GM19324 (cell line): ENCODE measurements around the gene HELZ.
"Not testable (repeated sequence)": the region's sequence is repeated elsewhere in the genome, so short reads cannot be mapped to it uniquely, and the experiment has no call there.

Experiments used
- ATAC-seq: cut with Tn5 transposase; IDR thresholded peaks from one replicate; pipeline ENCODE4 v1.9.1; 2021; ENCODE audit warnings: mild to moderate bottlenecking, moderate library complexity; ENCODE audit not compliant: unreplicated experiment, low FRiP score

The HELZ gene

GRCh38 chr17:67245073-67245693 lies at the start of gene HELZ:
Gene HELZ, minus strand, starts transcription at chr17:67245196. Its CDS starts 26,392 bp downstream, at chr17:67218804.
- ATAC-seq: no peak

GRCh38 chr17:67293251-67294203 lies 48.5 kb upstream of the HELZ start:
- peak; percentile 66 for ATAC-seq

GRCh38 chr17:67290711-67291291 lies 45.8 kb upstream of the HELZ start:
- ATAC-seq: no peak

GRCh38 chr17:67290244-67290643 lies 45.2 kb upstream of the HELZ start:
- no peak for ATAC-seq

GRCh38 chr17:67289181-67289876 lies 44.3 kb upstream of the HELZ start:
- ATAC-seq: no peak

GRCh38 chr17:67286826-67287225 lies 41.8 kb upstream of the HELZ start:
- not testable (repeated sequence) for ATAC-seq

- no peak for ATAC-seq
Observed at GRCh38 chr17:67285360-67285759, 40.4 kb upstream of the HELZ start.

- no peak for ATAC-seq
Observed at GRCh38 chr17:67283731-67284516, 38.9 kb upstream of the HELZ start.

GRCh38 chr17:67281743-67282142 lies 36.7 kb upstream of the HELZ start:
- ATAC-seq: no peak

- no peak for ATAC-seq
Observed at GRCh38 chr17:67281053-67281452, 36.1 kb upstream of the HELZ start.

- ATAC-seq: no peak
Observed at GRCh38 chr17:67280279-67280678, 35.3 kb upstream of the HELZ start.

- ATAC-seq: no peak
Observed at GRCh38 chr17:67279115-67279514, 34.1 kb upstream of the HELZ start.

- ATAC-seq: no peak
Observed at GRCh38 chr17:67278363-67278762, 33.4 kb upstream of the HELZ start.

- no peak for ATAC-seq
Observed at GRCh38 chr17:67276075-67276474, 31.1 kb upstream of the HELZ start.

- ATAC-seq: no peak
Observed at GRCh38 chr17:67274466-67274865, 29.5 kb upstream of the HELZ start.

- no peak for ATAC-seq
Observed at GRCh38 chr17:67273900-67274299, 28.9 kb upstream of the HELZ start.

- ATAC-seq: no peak
Observed at GRCh38 chr17:67272312-67273047, 27.5 kb upstream of the HELZ start.

GRCh38 chr17:67271187-67271586 lies 26.2 kb upstream of the HELZ start:
- ATAC-seq: not testable (repeated sequence)

- no peak for ATAC-seq
Observed at GRCh38 chr17:67270416-67270815, 25.4 kb upstream of the HELZ start.
